CD14-positive monocyte (primary cell): ENCODE data around the gene CLIC1. TPM values are rescaled to one million over a fixed set of nuclear protein-coding genes. Genes with fewer than 3 reads are reported as not detected.

ENCODE experiments used
- DNase-seq, 3 donors: peaks; one replicate each; pipeline ENCODE4 v3.0.0-alpha.2; 2011 to 2022
- H2AFZ ChIP-seq: 2 replicates; pipeline ENCODE4 v1.6.0; 2012; ENCODE audit warnings: mild to moderate bottlenecking, low read depth, low read length, inconsistent platforms; ENCODE audit not compliant: insufficient read depth, poor library complexity, severe bottlenecking
- H3K27ac ChIP-seq, 2 donors: 1 replicate in 1 of 2; 2 replicates in 1 of 2; pipeline ENCODE4 v1.5.1; 2012 to 2013; ENCODE audit warnings: low read length in 2 of 2, control low read depth in 1 of 2, inconsistent platforms in 1 of 2, low read depth in 1 of 2, mild to moderate bottlenecking in 1 of 2
- H3K27me3 ChIP-seq, 2 donors: one replicate each; pipeline versions ENCODE4 v1.6.0 to v1.6.1; 2011 to 2013; ENCODE audit warnings: low read length in 2 of 2; ENCODE audit not compliant: control insufficient read depth in 2 of 2, insufficient read depth in 2 of 2
- H3K36me3 ChIP-seq, 2 donors: replicated peaks in 1 of 2; 1 replicate in 1 of 2; 2 replicates in 1 of 2; pipeline versions ENCODE4 v1.5.1 to v1.6.1; 2012 to 2013; ENCODE audit warnings: low read length in 2 of 2, control low read depth in 1 of 2, inconsistent platforms in 1 of 2, mild to moderate bottlenecking in 1 of 2; ENCODE audit not compliant: insufficient read depth in 2 of 2, control insufficient read depth in 1 of 2
- H3K4me1 ChIP-seq, 2 donors: 1 replicate in 1 of 2; 2 replicates in 1 of 2; pipeline versions ENCODE4 v1.5.1 to v1.6.1; 2012 to 2013; ENCODE audit warnings: low read length in 2 of 2, control low read depth in 1 of 2, inconsistent platforms in 1 of 2, mild to moderate bottlenecking in 1 of 2, moderate library complexity in 1 of 2; ENCODE audit not compliant: insufficient read depth in 2 of 2, control insufficient read depth in 1 of 2
- H3K4me2 ChIP-seq: replicated peaks from 2 replicates; pipeline ENCODE3; 2012; ENCODE audit warnings: low read length, moderate library complexity, mild to moderate bottlenecking; ENCODE audit not compliant: poor library complexity, severe bottlenecking; ENCODE audit errors: extremely low read depth
- H3K4me3 ChIP-seq, 3 experiments: fragments of 200-600 bp in 1 of 3; sonication (generic) in 1 of 3; replicated peaks in 1 of 3; 1 replicate in 2 of 3; 2 replicates in 1 of 3; pipeline ENCODE4 v1.5.1; 2011 to 2013; ENCODE audit warnings: low read length in 3 of 3, mild to moderate bottlenecking in 3 of 3, control low read depth in 2 of 3, low read depth in 2 of 3, inconsistent platforms in 1 of 3, moderate library complexity in 1 of 3
- H3K79me2 ChIP-seq: 2 replicates; pipeline ENCODE4 v1.6.0; 2012; ENCODE audit warnings: mild to moderate bottlenecking, control low read depth, inconsistent platforms, low read length, moderate library complexity; ENCODE audit not compliant: insufficient read depth
- H3K9ac ChIP-seq: 2 replicates; pipeline ENCODE4 v1.6.0; 2017; ENCODE audit warnings: low read length, mild to moderate bottlenecking; ENCODE audit not compliant: insufficient read depth, poor library complexity, severe bottlenecking
- H3K9me3 ChIP-seq, 2 donors: replicated peaks in 1 of 2; 1 replicate in 1 of 2; 2 replicates in 1 of 2; pipeline versions ENCODE4 v1.5.1 to v1.6.1; 2012 to 2013; ENCODE audit warnings: low read length in 2 of 2, control low read depth in 1 of 2; ENCODE audit not compliant: control insufficient read depth in 1 of 2, insufficient read depth in 1 of 2
- H4K20me1 ChIP-seq: 2 replicates; pipeline ENCODE4 v1.6.0; 2012; ENCODE audit warnings: mild to moderate bottlenecking, low read length, control low read depth, moderate library complexity; ENCODE audit not compliant: insufficient read depth
- H3K27ac Mint-ChIP-seq, 7 donors: one replicate each; pipeline ENCODE4 v1.8.0; 2020; ENCODE audit warnings: mild to moderate bottlenecking in 7 of 7, mixed read lengths in 7 of 7, moderate library complexity in 6 of 7, inconsistent platforms in 2 of 7
- H3K27me3 Mint-ChIP-seq, 3 donors: one replicate each; pipeline ENCODE4 v1.8.0; 2021 to 2022; ENCODE audit warnings: low read depth in 3 of 3, mild to moderate bottlenecking in 3 of 3, mixed read lengths in 3 of 3, moderate library complexity in 3 of 3, inconsistent platforms in 1 of 3
- H3K36me3 Mint-ChIP-seq, 2 donors: one replicate each; pipeline ENCODE4 v1.8.0; 2020; ENCODE audit warnings: mixed read lengths in 2 of 2, inconsistent platforms in 1 of 2, mild to moderate bottlenecking in 1 of 2
- H3K4me1 Mint-ChIP-seq: one replicate; pipeline ENCODE4 v1.8.0; 2020; ENCODE audit warnings: mild to moderate bottlenecking, mixed read lengths
- H3K4me3 Mint-ChIP-seq, 2 donors: one replicate each; pipeline ENCODE4 v1.8.0; 2020; ENCODE audit warnings: mild to moderate bottlenecking in 2 of 2, mixed read lengths in 2 of 2, moderate library complexity in 1 of 2
- H3K9me3 Mint-ChIP-seq, 7 donors: one replicate each; pipeline ENCODE4 v1.8.0; 2020 to 2022; ENCODE audit warnings: mixed read lengths in 7 of 7, mild to moderate bottlenecking in 6 of 7, moderate library complexity in 6 of 7, inconsistent platforms in 2 of 7
- CTCF ChIP-seq: fragments of 200-600 bp; IDR thresholded peaks from one replicate; pipeline ENCODE4 v1.8.0; 2022; ENCODE audit warnings: antibody characterized with exemption, mild to moderate bottlenecking
- WGBS: methylation state at CpG from one replicate; pipeline ENCODE4 v1.1.5; 2013; ENCODE audit warnings: missing lambda C conversion rate; ENCODE audit not compliant: insufficient coverage; 5-methylcytosine and 5-hydroxymethylcytosine counted together
- intact Hi-C, 2 donors: fragments of 100-400 bp; cut with micrococcal nuclease; formaldehyde crosslinking; loops; one replicate each; pipeline versions ENCODE4 v1.15.0 to v1.15.1; 2023
- polyA plus RNA-seq, 3 donors: library from polyadenylated mRNA; depleted of rRNA in 1 of 3; unstranded in 2 of 3; stranded (reverse) in 1 of 3; fragments of 300-500 nt in 2 of 3; fragments of >200 nt in 1 of 3; fragmentation: Illumina TruSeq in 2 of 3; gene quantifications; 1 replicate in 2 of 3; 2 replicates in 1 of 3; pipeline ENCODE4 v1.2.3, GENCODE V29; 2012 to 2021

Gene CLIC1
- polyA plus RNA-seq, 3 donors: 676 to 1,304 (median 1,196) TPM

DNA sequence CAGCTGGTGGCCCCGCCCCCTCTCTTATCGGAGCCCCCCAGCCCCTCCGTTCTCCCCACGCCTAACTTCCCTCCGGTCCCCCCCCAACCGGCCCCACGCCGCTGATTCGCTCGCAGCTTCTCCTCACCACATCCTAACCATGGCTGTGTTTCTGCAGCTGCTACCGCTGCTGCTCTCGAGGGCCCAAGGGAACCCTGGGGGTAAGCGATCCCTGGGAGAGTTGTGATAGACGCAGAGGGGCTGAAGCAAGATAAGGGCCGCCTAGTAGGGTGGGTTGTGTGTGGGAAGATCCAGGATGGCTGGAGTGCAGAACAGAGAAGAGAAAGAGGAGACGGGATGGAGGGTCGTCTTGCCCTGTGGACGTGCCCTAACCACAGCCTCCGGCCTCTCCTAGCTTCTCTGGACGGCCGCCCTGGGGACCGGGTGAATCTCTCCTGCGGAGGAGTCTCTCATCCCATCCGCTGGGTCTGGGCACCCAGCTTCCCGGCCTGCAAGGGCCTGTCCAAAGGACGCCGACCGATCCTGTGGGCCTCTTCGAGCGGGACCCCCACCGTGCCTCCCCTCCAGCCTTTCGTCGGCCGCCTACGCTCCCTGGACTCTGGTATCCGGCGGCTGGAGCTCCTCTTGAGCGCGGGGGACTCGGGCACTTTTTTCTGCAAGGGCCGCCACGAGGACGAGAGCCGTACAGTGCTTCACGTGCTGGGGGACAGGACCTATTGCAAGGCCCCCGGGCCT lies 12.9 kb downstream of the CLIC1 start, which contains the start of gene MPIG6B:
MPIG6B (plus strand) TSS at position 129 of the 735 bp plus-strand sequence; CDS start at position 140, 11 bp downstream.
- Mint-ChIP-seq H3K36me3 (peaks cover 26 to 30% of the 10 kb centered on the region in 2 donors), H3K27me3 (peaks cover 5 to 19% (median 13%) of the 10 kb centered on the region in 3 donors), H3K27ac (peak within 1 kb of the TSS in 2 of 7 donors; percentile 2 to 5), H3K4me3 (peak within 1 kb of the TSS in 1 of 2 donors; percentile 40), H3K9me3 (peaks cover 0 to 3% (median 0%) of the 10 kb centered on the region in 7 donors), H3K4me1 (peaks cover 41% of the 10 kb centered on the region)
- Histone ChIP-seq H4K20me1 (no peaks in the 10 kb centered on the region), H3K9me3 (no peaks in the 10 kb centered on the region), H2AFZ (no peak within 1 kb of the TSS), H3K4me2 (no peak within 1 kb of the TSS), H3K4me3 (no peak within 1 kb of the TSS), H3K79me2 (peaks cover 1% of the 10 kb centered on the region), H3K27ac (no peak within 1 kb of the TSS), H3K36me3 (no peaks in the 10 kb centered on the region), H3K4me1 (peaks cover 30 to 32% of the 10 kb centered on the region in 2 donors), H3K9ac (no peak within 1 kb of the TSS), H3K27me3 (no peaks in the 10 kb centered on the region)
- intact Hi-C loops: loop anchor here in 1 of 2 donors (10.0 kb wide), 1 partner anchor 111 kb away; no protein-coding TSS in a partner anchor
- no peak for TF ChIP-seq CTCF
- 43% methylated on average over 36 of the region's 46 CpGs for WGBS
- no peak for DNase-seq

GRCh38 chr6:31722173-31722572 lies 14.2 kb downstream of the CLIC1 start:
- Histone ChIP-seq H3K4me3 (no peak overlapping the region), H3K9ac (no peak overlapping the region), H3K27me3 (no peaks in the 10 kb centered on the region), H3K4me2 (no peak overlapping the region), H2AFZ (no peak overlapping the region), H3K36me3 (no peaks in the 10 kb centered on the region), H3K79me2 (no peaks in the 10 kb centered on the region), H4K20me1 (no peaks in the 10 kb centered on the region), H3K9me3 (no peaks in the 10 kb centered on the region), H3K27ac (no peak overlapping the region), H3K4me1 (peaks cover 18 to 20% of the 10 kb centered on the region in 2 donors)
- peaks cover 8 to 19% (median 13%) of the 10 kb centered on the region in 3 donors for H3K27me3 Mint-ChIP-seq
- DNase-seq: no peak
- WGBS: 93% methylated on average over 2 of the region's 3 CpGs
- intact Hi-C loops: loop anchor here in 1 of 2 donors (10.0 kb wide), 1 partner anchor 113 kb away; no protein-coding TSS in a partner anchor
- H3K4me1 Mint-ChIP-seq: peaks cover 30% of the 10 kb centered on the region
- no peak for TF ChIP-seq CTCF
- no peak overlapping the region for H3K27ac Mint-ChIP-seq
- H3K4me3 Mint-ChIP-seq: no peak overlapping the region
- H3K36me3 Mint-ChIP-seq: peaks cover 25 to 30% of the 10 kb centered on the region in 2 donors
- peaks cover 0 to 3% (median 0%) of the 10 kb centered on the region in 7 donors for H3K9me3 Mint-ChIP-seq
